HL-60 (cell line): ENCODE data around the gene WWOX.

Experiments used
- DNase-seq, 2 experiments: peaks; one replicate each; pipeline ENCODE4 v3.0.0-alpha.2; 2010 to 2020; ENCODE audit warnings: low read depth in 1 of 2, low spot score in 1 of 2
- H3K27ac ChIP-seq: fragments of 250-450 bp; sonication (Bioruptor Pico); replicated peaks from 2 replicates; pipeline ENCODE4 v1.5.1; 2020; ENCODE audit warnings: mild to moderate bottlenecking, moderate library complexity
- H3K27me3 ChIP-seq: fragments of 250-450 bp; sonication (Bioruptor Pico); 2 replicates; pipeline ENCODE4 v1.5.1; 2021; ENCODE audit warnings: mild to moderate bottlenecking, moderate library complexity; ENCODE audit not compliant: insufficient read depth, poor library complexity, severe bottlenecking
- H3K4me3 ChIP-seq: replicated peaks from 2 replicates; pipeline ENCODE4 v1.5.1; 2011; ENCODE audit warnings: mild to moderate bottlenecking, control low read depth, low read length; ENCODE audit not compliant: insufficient read depth
- GABPA ChIP-seq: IDR thresholded peaks from 2 replicates; pipeline ENCODE4 v1.6.1; 2012; ENCODE audit warnings: low read depth
- POLR2AphosphoS5 ChIP-seq: IDR thresholded peaks from 2 replicates; pipeline ENCODE4 v1.6.1; 2012; ENCODE audit warnings: low read depth
- SPI1 ChIP-seq: IDR thresholded peaks from 2 replicates; pipeline ENCODE4 v1.6.1; 2012; ENCODE audit warnings: low read depth, mild to moderate bottlenecking, borderline replicate concordance
- TF ChIP-seq, protein P1 (sequence below): IDR thresholded peaks from 2 replicates; pipeline ENCODE4 v1.6.1; 2012; ENCODE audit warnings: low read depth; ENCODE audit not compliant: insufficient replicate concordance
- TF ChIP-seq, protein P2 (sequence below): IDR thresholded peaks from one replicate; pipeline ENCODE4 v1.5.1; 2011; ENCODE audit warnings: low read length, control low read depth, inconsistent platforms; ENCODE audit not compliant: insufficient read depth

Gene WWOX

DNA sequence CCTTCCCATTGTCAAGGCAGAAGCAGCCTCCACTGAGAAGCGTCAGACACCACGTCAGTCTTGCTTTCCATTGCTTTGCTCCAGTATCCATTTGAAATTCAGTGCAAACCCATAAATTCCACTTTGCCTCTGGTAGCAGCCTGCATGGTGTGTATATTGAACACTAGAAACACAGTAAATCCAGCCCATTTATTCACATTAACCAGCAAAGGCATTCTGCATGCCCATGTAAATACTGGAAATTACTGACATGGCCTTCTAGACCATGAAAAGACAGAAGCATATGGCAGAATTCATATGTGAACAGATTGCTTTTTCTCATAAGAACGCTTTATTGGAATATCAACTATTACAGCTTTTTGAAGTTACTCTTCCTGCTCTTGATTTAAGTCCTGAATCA, 595.0 kb downstream of the WWOX start:
- TF ChIP-seq GABPA (no peak), POLR2AphosphoS5 (no peak), SPI1 (no peak)
- TF ChIP-seq, protein P1, sequence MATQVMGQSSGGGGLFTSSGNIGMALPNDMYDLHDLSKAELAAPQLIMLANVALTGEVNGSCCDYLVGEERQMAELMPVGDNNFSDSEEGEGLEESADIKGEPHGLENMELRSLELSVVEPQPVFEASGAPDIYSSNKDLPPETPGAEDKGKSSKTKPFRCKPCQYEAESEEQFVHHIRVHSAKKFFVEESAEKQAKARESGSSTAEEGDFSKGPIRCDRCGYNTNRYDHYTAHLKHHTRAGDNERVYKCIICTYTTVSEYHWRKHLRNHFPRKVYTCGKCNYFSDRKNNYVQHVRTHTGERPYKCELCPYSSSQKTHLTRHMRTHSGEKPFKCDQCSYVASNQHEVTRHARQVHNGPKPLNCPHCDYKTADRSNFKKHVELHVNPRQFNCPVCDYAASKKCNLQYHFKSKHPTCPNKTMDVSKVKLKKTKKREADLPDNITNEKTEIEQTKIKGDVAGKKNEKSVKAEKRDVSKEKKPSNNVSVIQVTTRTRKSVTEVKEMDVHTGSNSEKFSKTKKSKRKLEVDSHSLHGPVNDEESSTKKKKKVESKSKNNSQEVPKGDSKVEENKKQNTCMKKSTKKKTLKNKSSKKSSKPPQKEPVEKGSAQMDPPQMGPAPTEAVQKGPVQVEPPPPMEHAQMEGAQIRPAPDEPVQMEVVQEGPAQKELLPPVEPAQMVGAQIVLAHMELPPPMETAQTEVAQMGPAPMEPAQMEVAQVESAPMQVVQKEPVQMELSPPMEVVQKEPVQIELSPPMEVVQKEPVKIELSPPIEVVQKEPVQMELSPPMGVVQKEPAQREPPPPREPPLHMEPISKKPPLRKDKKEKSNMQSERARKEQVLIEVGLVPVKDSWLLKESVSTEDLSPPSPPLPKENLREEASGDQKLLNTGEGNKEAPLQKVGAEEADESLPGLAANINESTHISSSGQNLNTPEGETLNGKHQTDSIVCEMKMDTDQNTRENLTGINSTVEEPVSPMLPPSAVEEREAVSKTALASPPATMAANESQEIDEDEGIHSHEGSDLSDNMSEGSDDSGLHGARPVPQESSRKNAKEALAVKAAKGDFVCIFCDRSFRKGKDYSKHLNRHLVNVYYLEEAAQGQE, result no peak
- TF ChIP-seq, protein P2, sequence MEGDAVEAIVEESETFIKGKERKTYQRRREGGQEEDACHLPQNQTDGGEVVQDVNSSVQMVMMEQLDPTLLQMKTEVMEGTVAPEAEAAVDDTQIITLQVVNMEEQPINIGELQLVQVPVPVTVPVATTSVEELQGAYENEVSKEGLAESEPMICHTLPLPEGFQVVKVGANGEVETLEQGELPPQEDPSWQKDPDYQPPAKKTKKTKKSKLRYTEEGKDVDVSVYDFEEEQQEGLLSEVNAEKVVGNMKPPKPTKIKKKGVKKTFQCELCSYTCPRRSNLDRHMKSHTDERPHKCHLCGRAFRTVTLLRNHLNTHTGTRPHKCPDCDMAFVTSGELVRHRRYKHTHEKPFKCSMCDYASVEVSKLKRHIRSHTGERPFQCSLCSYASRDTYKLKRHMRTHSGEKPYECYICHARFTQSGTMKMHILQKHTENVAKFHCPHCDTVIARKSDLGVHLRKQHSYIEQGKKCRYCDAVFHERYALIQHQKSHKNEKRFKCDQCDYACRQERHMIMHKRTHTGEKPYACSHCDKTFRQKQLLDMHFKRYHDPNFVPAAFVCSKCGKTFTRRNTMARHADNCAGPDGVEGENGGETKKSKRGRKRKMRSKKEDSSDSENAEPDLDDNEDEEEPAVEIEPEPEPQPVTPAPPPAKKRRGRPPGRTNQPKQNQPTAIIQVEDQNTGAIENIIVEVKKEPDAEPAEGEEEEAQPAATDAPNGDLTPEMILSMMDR, result no peak
- Histone ChIP-seq H3K4me3 (no peak overlapping the region), H3K27ac (no peak overlapping the region), H3K27me3 (no peaks in the 10 kb centered on the region)
- no peak for DNase-seq

DNA sequence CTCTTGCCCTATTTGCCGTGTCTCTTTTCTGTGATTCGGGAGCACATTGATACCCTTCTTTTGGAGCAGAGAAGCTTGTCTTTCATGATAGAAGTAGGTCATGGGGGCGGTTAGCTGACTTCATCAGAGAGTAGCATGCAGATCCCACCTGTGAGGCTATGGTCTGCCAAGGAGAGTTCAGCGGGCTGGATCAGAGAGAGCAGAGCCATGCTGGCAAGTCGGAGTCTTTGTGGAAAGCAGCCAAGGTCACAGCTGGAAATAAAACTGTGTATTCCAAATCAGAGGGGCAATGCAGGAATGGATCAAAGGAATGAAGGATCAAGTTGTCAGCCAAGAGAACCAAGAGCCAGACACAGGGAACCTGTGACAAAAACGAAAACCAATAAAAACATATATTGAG, 595.9 kb downstream of the WWOX start:
- DNase-seq, result no peak
- Histone ChIP-seq H3K27ac (no peak overlapping the region), H3K27me3 (no peaks in the 10 kb centered on the region), H3K4me3 (no peak overlapping the region)
- TF ChIP-seq, protein P1, result no peak
- TF ChIP-seq, protein P2, result no peak
- TF ChIP-seq SPI1 (no peak), POLR2AphosphoS5 (no peak), GABPA (no peak)

DNA sequence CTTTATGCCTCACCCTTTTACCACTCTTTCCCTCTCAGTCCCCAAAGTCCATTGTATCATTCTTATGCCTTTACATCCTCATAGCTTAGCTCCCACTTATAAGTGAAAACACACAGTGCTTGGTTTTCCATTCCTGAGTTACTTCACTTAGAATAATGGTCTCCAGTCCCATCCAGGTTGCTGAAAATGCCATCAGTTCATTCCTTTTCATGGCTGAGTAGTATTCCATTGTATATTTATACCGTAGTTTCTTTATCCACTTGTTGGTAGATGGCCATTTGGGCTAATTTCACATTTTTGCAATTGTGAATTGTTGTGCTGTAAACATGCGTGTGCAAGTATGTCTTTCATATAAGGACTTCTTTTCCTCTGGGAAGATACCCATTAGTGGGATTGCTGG, 597.3 kb downstream of the WWOX start:
- H3K4me3 ChIP-seq, result no peak overlapping the region
- TF ChIP-seq, protein P1, result no peak
- TF ChIP-seq GABPA, result no peak
- H3K27me3 ChIP-seq, result no peaks in the 10 kb centered on the region
- DNase-seq, result no peak
- no peak overlapping the region for H3K27ac ChIP-seq

DNA sequence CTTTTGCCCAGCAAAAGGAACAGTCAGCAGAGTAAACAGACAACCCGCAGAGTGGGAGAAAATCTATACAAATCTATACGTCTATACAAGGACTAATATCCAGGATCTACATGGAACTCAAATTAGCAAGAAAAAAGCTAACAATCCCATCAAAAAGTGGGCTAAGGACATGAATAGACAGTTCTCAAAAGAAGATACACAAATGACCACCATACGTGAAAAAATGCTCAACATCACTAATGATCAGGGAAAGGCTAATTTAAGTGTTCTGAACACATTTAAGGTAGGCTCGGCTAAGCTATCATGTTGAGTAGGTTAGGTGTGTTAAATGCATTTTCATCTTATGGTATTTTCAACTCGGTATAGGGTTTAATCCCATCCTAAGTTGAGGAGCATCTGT, 598.0 kb downstream of the WWOX start:
- Histone ChIP-seq H3K4me3 (no peak overlapping the region), H3K27me3 (no peaks in the 10 kb centered on the region), H3K27ac (no peak overlapping the region)
- DNase-seq, result no peak
- TF ChIP-seq GABPA (no peak), POLR2AphosphoS5 (no peak), SPI1 (no peak)
- TF ChIP-seq, protein P2, result no peak
- TF ChIP-seq, protein P1, result no peak
